Natural killer cell (primary cell): ENCODE results near the gene STOML1. TPM values are rescaled to one million over a fixed set of nuclear protein-coding genes. Genes with fewer than 3 reads are reported as not detected.

ENCODE experiments used
- ATAC-seq, 3 donors: fragments of 150-1000 bp in 2 of 3; fragments of 200-7000 bp in 1 of 3; cut with Tn5 transposase; 1 replicate in 1 of 3; 2 replicates in 2 of 3; pipeline ENCODE4 v1.10.0; 2021; ENCODE audit warnings: mild to moderate bottlenecking in 2 of 3, moderate library complexity in 2 of 3
- DNase-seq, 2 donors: peaks; one replicate each; pipeline versions ENCODE4 v3.0.0 to v3.0.0-alpha.2; 2013 to 2021; ENCODE audit warnings: mixed read lengths in 1 of 2
- H3K27ac ChIP-seq: one replicate; pipeline ENCODE4 v1.5.1; 2013; ENCODE audit warnings: mild to moderate bottlenecking, low read length
- H3K27me3 ChIP-seq: one replicate; pipeline ENCODE4 v1.6.1; 2013; ENCODE audit warnings: low read length; ENCODE audit not compliant: control insufficient read depth, insufficient read depth
- H3K36me3 ChIP-seq: one replicate; pipeline ENCODE4 v1.6.1; 2013; ENCODE audit warnings: low read length; ENCODE audit not compliant: control insufficient read depth, insufficient read depth
- H3K4me1 ChIP-seq: one replicate; pipeline ENCODE4 v1.6.1; 2013; ENCODE audit warnings: low read length; ENCODE audit not compliant: control insufficient read depth, insufficient read depth
- H3K4me3 ChIP-seq: one replicate; pipeline ENCODE4 v1.5.1; 2013; ENCODE audit warnings: low read length
- H3K9me3 ChIP-seq: one replicate; pipeline ENCODE4 v1.6.1; 2013; ENCODE audit warnings: low read length; ENCODE audit not compliant: control insufficient read depth, insufficient read depth
- H3K27ac Mint-ChIP-seq, 2 donors: one replicate each; pipeline ENCODE4 v1.8.0; 2022; ENCODE audit warnings: mild to moderate bottlenecking in 2 of 2, mixed read lengths in 2 of 2, moderate library complexity in 1 of 2
- H3K27me3 Mint-ChIP-seq, 2 donors: one replicate each; pipeline ENCODE4 v1.8.0; 2022; ENCODE audit warnings: low read depth in 2 of 2, mixed read lengths in 2 of 2
- H3K36me3 Mint-ChIP-seq: one replicate; pipeline ENCODE4 v1.8.0; 2022; ENCODE audit warnings: mixed read lengths
- H3K4me1 Mint-ChIP-seq, 2 donors: one replicate each; pipeline ENCODE4 v1.8.0; 2022; ENCODE audit warnings: mixed read lengths in 2 of 2
- H3K4me3 Mint-ChIP-seq: one replicate; pipeline ENCODE4 v1.8.0; 2022; ENCODE audit warnings: mild to moderate bottlenecking, moderate library complexity, mixed read lengths
- H3K9me3 Mint-ChIP-seq, 2 donors: one replicate each; pipeline ENCODE4 v1.8.0; 2022; ENCODE audit warnings: mixed read lengths in 2 of 2
- CTCF ChIP-seq: fragments of 200-600 bp; IDR thresholded peaks from one replicate; pipeline ENCODE4 v1.8.0; 2022; ENCODE audit warnings: antibody characterized with exemption
- WGBS: methylation state at CpG from one replicate; pipeline ENCODE4 v1.1.7; 2013; ENCODE audit warnings: missing lambda C conversion rate; ENCODE audit not compliant: insufficient coverage; 5-methylcytosine and 5-hydroxymethylcytosine counted together
- intact Hi-C: fragments of 100-400 bp; cut with micrococcal nuclease; formaldehyde crosslinking; loops from one replicate; pipeline ENCODE4 v1.14.2; 2022
- total RNA-seq, 4 donors: library from RNA; stranded (reverse); fragments of 120-200 nt in 1 of 4; gene quantifications; one replicate each; pipeline versions ENCODE4 v1.2.3 to v1.2.4, GENCODE V29; 2013 to 2022

STOML1 gene
- total RNA-seq, 3 donors from 2014 or later (not counting 1 experiment from before 2014, with no cell fraction given) = 5.6 to 8.2 (median 7.0) TPM

GRCh38 chr15:73931441-73931840, 60.7 kb downstream of the STOML1 start:
- H3K27me3 Mint-ChIP-seq = peaks cover 8 to 24% of the 10 kb centered on the region in 2 donors
- Histone ChIP-seq H3K27ac (no peak overlapping the region), H3K4me1 (peaks cover 10% of the 10 kb centered on the region), H3K27me3 (peaks cover 3% of the 10 kb centered on the region), H3K4me3 (no peak overlapping the region), H3K36me3 (no peaks in the 10 kb centered on the region), H3K9me3 (no peaks in the 10 kb centered on the region)
- peaks cover 5 to 6% of the 10 kb centered on the region in 2 donors for H3K4me1 Mint-ChIP-seq
- no peak for TF ChIP-seq CTCF
- H3K9me3 Mint-ChIP-seq = no peaks in the 10 kb centered on the region
- DNase-seq (no peak), ATAC-seq (no peak)
- H3K36me3 Mint-ChIP-seq = no peaks in the 10 kb centered on the region
- 53% methylated on average over 2 of the region's 2 CpGs for WGBS
- no peak overlapping the region for H3K4me3 Mint-ChIP-seq
- no peak overlapping the region for H3K27ac Mint-ChIP-seq
- intact Hi-C loops = no loop called here

GRCh38 chr15:73930790-73931281, 61.3 kb downstream of the STOML1 start:
- Histone ChIP-seq H3K27me3 (peaks cover 3% of the 10 kb centered on the region), H3K27ac (no peak overlapping the region), H3K36me3 (no peaks in the 10 kb centered on the region), H3K4me3 (no peak overlapping the region), H3K9me3 (no peaks in the 10 kb centered on the region), H3K4me1 (peaks cover 11% of the 10 kb centered on the region)
- ATAC-seq = no peak
- no peaks in the 10 kb centered on the region for H3K36me3 Mint-ChIP-seq
- intact Hi-C loops = no loop called here
- no peak for DNase-seq
- H3K27ac Mint-ChIP-seq = no peak overlapping the region
- no peaks in the 10 kb centered on the region for H3K9me3 Mint-ChIP-seq
- H3K4me3 Mint-ChIP-seq = no peak overlapping the region
- no peak for TF ChIP-seq CTCF
- 92% methylated on average over 7 of the region's 7 CpGs for WGBS
- peaks cover 9 to 25% of the 10 kb centered on the region in 2 donors for H3K27me3 Mint-ChIP-seq
- H3K4me1 Mint-ChIP-seq = peaks cover 5 to 7% of the 10 kb centered on the region in 2 donors

DNA sequence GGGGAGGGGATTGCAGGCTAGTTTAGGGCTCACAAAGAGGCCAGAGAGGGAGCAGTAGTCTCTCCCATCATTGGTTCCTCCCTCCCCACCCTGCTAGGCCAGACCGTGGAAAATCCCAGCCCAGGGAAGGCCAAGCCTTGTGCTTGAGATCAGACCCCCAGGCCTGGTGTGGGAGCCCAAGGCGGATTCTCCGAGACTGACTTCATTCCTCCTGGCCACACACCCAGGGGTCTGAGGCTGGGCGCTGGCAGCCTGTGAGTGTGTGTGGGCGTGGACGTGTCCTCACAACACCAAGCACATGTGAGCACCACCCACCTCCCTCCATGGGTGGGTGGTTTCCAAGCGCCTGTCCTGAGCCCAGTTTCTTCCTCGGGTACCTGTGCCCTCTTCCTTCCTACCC, 61.7 kb downstream of the STOML1 start:
- no peak for TF ChIP-seq CTCF
- Mint-ChIP-seq H3K4me3 (no peak overlapping the region), H3K36me3 (no peaks in the 10 kb centered on the region), H3K4me1 (peaks cover 5 to 10% of the 10 kb centered on the region in 2 donors), H3K9me3 (no peaks in the 10 kb centered on the region), H3K27ac (no peak overlapping the region), H3K27me3 (peaks cover 13 to 30% of the 10 kb centered on the region in 2 donors)
- ATAC-seq (no peak), DNase-seq (no peak)
- 84% methylated on average over 8 of the region's 8 CpGs for WGBS
- Histone ChIP-seq H3K9me3 (no peaks in the 10 kb centered on the region), H3K27ac (no peak overlapping the region), H3K4me1 (peaks cover 11% of the 10 kb centered on the region), H3K27me3 (peaks cover 3% of the 10 kb centered on the region), H3K4me3 (no peak overlapping the region), H3K36me3 (no peaks in the 10 kb centered on the region)
- intact Hi-C loops = no loop called here
